Activated naive CD4-positive, alpha-beta T cell treated with anti-CD3 and anti-CD28 coated beads, Interleukin-2, amount 50 U/mL, for 16 hours (primary cell): ENCODE results near the gene TCF7L2.

ENCODE experiments used
- DNase-seq: peaks from one replicate; pipeline ENCODE4 v3.0.0-alpha.2; 2020

TCF7L2 gene

DNA sequence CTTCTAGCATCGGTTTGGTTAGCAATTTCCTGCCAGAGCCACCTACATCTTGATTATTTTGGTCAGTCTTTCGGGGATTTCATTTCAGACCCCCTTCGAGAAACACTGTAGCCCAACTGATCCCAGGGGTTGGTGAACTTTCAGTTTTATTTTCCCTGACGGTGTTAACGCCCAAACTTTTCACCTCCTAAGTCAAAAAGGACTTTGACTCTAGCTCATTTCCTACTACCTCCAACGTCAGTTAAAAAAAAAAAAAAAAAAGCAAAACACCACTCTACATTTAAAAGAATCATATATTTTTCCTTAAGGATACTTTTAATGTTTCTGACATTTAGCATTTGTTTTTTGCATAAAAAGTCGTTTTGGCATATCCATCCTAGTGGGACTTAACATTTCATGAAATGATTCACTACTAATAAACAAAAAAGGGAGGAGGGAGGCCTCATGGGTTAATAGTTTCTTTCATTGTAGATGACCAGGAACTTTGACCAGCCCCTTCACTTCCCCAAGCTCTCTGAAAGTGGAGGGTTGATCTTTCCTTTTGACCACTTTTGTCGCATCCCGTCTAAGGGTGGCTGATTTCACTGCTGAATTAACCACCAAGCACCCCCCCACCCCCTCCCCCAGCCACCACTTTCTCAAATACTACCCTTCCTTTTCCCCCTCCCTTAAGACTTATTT is 764 bp upstream of the TCF7L2 start:
- DNase-seq = no peak

DNA sequence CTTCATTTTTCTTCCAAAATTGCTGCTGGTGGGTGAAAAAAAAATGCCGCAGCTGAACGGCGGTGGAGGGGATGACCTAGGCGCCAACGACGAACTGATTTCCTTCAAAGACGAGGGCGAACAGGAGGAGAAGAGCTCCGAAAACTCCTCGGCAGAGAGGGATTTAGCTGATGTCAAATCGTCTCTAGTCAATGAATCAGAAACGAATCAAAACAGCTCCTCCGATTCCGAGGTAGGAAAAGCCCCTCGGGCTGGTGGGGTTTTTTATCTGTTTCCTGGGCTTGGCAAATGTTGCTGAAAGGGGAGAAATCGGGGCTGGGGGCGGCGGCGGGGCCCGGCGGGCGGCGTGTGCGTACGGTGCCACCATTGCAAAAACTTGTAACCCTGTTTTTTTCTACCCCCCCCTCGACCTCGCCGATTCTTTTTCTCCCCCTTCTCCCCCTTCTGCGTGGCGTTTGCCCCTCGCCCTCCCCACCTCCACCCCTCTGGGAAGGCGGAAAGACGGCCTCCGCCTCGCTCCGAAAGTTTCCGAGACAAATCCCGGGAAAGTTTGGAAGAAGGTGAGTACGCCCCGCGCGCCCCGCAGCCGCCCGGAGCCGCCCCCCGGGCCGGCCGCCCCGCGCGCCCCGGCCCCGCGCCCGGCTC is 789 bp downstream of the TCF7L2 start:
- peak; percentile 24 for DNase-seq

DNA sequence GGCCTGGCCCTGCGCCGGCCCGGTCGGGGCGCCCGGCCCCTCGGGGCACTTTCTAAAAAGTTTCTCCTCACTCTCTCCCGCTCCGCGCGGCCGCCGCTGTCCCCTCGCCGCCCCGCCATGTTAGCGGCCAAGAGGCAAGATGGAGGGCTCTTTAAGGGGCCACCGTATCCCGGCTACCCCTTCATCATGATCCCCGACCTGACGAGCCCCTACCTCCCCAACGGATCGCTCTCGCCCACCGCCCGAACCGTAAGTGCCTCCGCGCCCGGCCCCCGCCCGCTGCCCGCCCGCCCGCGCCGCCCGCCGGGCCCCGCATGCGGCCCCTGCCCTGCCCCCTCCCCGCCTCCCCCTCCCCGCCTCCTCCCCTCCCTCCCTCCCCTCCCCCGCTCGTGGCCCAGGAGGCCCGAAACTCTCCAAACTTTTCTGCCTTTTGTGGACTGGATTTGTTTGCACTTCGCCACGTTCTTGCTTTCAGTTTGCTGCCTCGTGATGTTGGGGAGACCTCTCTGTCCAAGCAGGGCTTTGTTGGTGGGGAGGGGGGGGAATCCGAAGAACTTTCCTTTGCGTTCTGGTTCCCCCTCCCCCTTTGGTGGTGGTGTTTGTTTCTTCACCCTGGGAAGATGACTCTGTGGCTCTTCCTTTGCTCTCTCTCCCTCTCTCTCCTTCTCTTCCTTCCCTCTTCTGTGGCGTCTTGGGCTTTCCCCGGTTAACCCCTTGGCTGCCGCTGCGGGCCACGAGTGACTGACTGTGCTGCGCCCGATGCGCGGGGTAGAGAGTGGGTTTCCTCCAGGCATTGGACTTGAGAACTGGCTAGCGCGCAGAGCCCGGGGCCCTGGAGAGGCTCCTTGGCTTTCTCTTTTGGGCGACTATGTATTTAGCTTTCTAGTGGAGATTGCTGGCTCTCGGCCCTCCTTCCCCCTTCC is 1.6 kb downstream of the TCF7L2 start:
- DNase-seq = peak; percentile 48

DNA sequence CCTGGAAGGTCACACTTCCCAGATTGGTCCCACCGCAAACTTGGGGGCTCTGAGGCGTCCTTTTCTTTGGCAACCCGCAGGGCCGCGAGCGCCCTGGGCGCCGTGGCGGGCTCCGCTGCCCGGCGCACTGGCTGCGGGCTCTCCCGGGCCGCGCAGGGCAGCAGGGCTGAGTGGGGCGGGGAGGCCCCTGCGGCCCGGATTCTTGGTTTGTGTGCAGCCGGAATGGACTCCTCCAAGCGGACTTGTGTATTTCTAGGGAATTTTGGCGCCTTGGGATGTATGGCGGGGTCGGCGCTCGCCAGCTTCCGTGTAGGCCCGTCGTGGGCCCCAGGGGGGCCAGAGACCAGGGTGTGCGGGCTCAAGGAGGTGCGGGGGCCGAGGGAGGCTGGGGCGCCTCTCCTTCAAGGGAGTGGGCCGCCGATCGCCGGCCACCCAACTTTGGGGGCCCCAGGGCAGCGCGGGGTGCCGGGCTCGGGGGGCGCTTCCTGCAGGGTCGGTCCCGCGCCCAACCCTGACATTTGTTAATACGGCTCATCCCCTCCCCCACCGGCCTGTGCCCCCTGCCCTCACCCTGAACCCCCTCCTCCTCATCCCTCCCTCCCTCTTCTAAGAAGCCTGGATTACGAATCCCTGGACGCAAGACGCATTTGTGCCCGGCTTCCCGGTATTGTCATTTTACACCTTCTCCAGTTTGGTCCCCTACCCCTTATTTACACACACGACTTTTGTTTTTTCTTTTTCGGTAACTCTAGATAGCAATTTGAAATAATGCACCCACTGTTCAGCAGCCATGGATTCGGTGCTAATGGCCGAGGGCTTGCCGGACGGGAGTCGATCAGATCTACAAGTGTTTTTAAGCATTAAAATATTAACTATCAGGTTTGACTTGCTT is 2.5 kb downstream of the TCF7L2 start:
- DNase-seq = no peak

DNA sequence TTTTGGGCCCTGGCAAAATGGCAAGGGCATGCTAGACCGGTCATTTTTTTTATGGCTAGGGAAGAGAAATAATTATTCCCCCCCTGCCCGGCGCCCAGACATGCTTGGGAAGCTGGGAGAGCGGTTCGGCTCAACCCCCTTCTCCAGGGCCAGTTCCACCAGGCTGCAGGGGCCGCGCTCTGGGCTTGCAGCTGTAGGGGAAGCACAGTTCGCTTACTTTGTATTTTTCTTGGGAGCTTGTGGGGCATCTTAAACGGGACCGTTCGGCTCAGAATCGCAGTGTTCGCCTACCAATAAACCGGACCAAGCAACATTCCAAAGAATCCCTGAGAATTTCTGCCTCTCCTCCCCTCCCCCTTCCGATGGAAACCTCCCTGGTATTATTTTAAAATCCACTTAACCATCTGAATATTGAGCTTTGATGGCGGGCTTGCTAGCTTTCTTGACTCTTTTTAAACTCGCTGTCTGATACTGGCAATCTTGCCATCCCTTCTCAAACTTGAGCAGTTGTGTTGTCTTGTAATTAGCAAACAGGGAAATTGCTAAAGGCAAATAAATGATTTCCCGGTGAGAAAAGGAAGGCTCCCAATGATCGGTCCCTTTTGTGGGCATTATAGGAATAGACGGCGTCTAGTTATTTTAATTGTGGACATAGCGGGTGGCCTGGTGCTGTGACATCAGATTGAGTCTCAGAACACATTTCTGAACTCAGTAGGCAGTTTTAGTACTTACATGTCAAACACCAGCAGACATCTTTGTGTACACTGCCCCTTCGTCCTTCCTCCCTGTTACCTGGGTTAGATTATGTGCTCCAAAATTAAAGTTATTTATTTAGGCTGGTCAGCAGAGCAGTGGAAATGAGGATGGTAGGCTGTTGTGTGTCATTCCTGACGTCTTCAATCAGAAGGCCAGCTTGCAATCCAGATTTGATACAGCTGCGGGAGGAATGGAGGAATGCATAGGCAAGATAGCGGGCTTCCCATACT is 3.4 kb downstream of the TCF7L2 start:
- DNase-seq = no peak

DNA sequence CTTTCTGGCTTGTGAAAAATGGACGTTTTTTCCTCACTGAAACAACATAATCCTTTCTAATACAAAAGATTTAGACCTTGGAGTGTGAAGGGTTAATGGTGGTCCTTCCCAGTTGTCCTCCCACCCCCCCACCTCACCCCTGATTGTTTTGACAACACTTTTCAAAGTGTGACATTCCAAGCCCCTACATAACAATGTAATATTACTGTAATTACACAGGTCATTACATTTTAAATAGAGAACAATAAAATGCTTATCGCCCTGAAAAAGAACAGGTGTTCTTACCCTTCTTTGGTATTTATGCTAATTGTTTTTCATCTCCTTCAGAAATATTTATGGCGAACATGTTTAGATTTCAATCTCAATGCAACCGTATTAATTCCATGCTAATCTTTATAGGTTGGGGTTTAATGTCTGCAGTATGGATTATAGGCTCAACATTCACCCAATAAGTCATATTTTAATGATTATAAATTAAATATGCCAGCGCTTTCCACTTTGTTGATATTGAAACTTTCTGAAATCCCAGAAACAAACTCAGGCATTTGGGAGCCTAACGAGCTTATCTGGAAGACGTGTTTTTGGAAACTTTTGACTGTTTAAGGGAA is 5.0 kb downstream of the TCF7L2 start:
- no peak for DNase-seq

DNA sequence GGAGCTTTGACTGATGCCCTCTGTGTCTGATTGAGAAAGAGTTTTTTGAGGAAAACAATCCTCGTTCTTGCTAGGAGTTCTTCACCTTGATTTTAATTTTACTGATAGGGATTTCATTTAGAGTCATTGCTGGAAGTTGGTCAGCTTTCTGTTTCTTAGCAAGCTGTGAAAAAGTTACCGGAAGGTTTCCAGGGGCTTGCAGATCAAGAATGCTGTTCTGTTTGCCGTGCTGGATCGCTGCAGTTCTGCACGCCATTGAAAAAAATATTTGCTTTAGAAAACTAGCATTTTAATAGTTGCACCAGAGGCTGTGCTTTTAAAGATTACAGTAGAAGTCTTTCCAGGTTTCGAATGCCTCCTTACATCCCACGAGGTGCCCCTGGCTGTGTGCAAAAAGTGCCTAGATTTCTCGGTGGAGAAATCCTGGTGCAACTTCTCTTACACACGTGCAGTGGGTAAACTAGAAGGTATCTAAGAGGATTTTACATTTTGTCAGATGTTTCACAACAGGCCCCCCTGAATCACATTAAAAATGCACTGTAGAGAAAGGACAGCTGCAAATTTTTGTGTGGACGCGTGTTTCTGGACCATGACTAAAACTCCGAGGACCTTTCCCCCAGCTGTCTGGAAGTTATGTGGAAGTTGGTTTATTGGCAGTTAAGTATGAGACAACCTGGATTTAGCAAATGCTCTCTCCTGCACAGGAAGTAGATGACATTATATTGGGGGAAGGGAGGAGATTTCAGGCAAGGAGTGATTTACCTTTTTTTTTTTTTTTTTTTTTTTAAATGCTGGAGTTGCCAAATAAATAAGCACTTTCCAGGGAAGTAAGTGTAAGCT is 5.8 kb downstream of the TCF7L2 start:
- no peak for DNase-seq

DNA sequence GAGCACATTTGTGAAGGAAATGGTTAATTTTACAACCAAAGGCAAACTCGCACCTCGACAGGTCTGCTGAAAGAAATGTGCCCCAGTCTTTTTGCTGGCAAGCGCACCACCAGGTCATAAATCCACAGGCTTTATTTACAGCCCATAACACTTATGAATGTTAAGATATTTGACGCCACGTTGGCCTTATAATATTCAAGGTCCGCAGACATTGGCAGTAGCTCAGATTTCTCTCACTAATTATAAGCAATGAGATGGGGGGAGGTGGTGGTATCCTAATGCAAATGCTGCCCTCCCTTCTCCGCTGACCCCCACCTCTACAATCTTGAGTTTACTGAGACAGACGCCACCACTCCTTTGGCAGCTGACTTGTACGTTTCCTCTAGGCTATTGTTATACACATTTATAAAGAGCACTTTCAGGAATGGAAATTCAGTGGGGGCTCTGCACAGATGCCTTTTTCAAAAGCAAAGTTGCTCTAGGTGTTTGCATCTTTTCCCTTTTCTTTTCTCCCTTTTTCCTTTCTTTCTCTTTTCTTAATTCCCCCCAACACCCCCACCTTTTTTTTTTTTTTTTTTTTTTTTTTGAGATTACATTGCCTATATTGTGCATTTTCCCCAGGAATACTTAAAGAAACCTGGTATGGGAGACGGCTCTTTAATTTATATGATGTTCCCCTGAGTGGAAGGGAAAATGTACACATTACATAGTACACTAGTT is 6.7 kb downstream of the TCF7L2 start:
- no peak for DNase-seq

DNA sequence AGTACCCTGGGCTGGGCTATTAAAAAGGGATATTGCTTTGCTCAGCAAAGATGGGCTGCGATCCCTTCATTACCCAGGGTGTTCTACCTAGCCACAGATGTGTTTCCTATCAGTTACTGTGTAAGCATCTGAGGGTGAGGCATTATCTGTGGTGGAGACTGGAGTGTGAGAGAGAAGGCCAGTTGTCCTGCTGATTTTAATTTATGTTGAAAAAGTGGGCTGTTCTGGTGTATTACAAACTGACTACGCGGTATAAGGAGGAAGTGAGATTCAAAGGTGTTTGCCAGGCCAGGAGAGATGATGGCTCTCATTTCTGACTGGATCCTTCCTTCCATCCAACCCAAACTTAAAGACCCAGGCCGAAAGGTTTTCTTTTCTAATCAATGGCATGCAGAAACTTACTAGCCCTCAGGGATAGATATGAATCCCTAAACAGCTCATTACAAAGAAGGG is 7.6 kb downstream of the TCF7L2 start:
- DNase-seq = no peak

DNA sequence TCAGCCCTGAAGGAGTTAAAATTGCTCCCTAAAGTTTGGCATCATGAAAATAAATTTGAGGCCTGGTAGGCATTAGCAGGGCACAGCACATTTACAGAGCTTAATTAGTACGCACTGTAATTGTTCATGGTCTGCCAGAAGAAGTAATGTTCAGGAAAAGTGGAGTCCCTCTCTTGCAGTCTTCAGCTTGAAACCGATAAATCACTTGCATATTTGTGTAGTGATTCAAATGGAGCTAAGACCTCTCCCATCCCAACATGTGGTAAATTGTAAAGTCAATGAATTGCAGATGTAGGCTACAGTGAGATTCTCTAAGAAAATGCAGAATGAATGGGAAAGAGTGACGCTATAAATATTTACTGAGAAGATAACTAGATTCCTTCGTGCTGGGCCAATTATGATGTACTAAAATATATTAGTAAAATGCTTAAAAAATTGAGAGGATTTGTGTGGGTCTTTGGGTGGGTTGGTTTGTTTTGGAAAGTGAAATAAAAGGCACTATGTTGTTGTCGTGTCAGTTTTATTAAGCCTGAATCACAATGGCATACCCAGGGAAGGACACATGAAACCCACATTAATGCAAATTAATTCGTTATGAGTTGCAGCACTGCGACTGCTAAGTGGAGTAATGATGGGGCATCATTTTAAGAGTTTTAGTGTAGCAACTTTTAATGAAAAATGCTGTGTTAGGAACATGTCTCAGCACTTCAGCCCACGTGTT is 8.4 kb downstream of the TCF7L2 start:
- DNase-seq = no peak

DNA sequence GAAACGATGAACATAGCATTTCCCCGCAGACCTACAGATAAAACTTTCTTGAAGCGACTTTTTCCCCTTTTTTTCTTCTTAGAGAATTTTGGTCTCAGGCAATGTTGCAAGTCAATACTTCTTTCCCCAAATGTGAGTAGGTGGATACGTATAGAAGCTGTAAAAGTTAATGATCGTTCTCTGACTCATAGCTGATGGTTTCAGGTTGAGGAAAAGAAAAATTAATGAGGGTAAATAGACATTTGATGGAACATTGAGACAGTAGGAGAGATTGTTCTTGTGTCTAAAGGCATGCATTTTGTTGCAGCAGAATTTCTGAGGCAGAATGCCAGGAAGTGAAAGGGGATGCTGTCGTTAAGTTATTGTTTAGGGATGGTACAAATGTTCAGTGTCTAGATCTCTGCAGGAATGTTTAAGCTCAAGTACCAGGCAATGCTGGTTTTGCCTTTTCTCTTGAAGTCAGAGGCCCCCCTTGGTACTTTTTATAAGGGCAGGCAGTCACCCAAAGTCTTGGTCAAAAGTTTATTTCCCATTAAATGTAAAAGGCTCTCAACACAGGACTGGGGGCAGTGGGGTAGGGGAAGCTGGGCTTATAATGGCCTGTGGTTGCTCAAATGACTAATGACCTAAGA is 9.3 kb downstream of the TCF7L2 start:
- DNase-seq = no peak

DNA sequence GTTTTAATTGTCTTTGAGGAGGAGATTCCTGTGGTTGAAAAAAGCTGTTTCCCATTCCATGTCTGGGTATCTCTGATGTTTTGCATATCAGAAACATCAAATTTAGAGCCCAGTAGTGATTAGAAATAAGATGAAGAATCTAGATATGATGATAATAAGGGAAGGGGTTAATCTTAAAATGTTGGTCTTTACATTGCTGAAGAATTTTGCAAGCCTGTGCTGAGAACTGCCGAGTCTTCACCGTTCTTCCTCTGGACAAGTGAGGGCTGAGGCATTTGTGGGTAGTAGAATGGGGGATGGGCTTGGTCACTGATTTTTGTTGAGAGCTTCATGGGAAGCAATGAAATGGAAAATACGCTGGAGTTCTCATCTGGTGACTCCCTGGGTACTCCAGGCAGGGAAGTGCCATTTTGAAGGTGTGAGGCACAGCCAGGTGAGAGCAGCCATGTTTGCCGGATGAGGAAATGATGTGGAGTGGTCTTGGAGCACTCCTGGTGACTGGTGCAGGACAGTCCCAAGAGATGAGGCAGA is 10.2 kb downstream of the TCF7L2 start:
- DNase-seq = no peak

DNA sequence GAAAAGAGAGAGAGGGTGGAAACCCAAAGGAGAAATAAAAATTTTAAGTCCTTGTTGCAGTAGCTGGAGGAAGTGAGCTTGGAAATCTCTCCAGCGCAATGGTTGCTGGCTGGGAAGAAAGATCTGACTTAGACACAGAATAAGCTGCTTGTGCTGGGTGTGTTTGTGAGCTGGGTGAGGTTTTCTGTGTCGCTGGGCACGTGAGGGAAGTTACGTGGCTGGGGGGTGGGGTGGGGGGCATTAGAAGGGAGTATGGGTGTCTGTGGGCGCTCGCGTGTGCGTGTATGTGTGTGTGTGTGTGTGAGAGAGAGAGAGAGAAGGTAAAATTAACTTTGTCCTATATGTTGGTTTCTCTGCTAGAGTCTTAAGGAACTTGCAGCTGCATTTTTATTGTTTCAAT is 11.6 kb downstream of the TCF7L2 start:
- DNase-seq = no peak

DNA sequence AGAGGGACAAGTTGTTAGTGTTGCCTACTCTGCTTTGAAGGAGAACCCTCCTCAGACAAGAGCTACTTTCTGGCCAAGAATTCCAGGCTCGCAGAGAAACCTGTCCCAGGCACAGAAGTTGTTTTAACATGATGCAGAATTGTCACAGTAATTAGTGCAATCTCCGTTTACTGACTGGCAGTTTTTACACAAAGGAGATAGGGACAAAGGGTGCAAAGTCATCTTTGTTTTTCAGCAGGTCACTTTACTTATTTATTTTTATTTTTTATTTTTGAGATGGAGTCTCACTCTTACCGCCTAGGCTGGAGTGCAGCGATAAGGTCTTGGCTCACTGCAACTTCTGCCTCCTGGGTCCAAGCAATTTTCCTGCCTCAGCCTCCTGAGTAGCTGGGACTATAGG is 12.3 kb downstream of the TCF7L2 start:
- no peak for DNase-seq

DNA sequence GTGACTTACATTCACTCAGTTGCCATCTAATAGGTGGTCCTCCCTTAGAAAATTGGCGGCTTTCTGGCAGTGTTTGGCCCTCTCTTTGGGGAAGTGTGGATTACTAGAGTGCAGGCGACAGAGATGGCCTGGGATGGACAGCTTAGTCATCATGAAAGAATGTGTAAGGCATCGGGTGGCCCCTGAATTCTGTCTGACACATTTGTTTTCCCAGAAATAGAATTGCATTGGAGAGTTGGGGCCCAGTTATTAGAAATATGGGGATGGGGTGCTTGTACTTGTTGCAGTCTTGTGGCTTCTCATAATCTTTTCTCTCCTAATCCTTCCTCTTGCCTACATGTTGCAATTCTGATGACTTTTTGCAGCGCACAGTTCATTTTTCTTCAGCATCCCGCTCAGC is 13.8 kb downstream of the TCF7L2 start:
- DNase-seq = no peak

DNA sequence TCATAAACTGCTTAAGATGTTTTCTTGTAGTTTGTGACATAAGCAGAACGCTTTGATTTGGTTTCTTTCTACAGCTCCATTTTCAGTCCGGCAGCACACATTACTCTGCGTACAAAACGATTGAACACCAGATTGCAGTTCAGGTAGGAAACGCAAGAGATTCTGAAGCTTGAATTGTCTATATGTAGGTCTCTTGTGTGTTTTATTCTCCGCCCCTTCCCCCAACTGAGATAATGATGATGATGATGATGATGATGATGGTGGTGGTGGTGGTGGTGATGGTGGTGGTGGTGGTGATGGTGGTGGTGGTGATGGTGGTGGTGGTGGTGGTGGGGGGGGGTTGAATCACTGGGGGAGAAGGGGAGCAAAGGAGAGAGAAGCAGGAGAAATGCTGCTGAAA is 14.4 kb downstream of the TCF7L2 start:
- no peak for DNase-seq

DNA sequence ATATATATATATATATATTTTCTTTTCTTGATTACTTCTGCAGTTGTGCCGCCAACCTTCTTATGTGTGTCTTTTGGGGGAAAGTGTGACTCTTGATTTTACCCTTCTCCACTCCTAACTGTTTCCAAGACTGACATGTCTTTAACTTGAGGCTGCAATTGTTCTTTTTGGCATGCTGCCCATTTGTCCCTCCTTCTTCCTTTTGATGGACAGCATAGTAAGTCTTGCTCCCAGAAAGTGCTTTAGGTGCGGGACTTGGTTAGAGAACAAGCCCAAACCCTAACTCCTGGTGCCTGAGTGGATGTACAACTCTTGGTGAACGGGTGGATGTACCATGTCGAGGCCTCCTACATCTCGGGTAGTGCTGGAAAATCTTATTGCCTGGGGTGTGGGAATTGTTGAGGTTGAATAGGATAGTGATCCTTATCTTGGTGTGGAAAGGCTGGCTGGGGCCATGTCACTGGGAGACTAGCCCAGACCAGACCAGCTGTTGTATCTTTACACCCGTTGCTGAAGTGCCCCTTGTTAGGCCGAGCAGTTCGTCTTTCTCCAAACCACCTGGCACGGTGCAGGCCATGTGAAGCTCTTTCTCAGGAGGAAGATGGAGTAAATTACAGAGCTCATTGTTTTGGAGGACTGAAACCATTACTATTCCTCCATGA is 16.3 kb downstream of the TCF7L2 start:
- no peak for DNase-seq
